ENCODE results near the gene SYT13.

- TF ChIP-seq POLR2A (IDR thresholded peaks at IDR 0.05; ENCODE audit: low read depth, low read length) (no peak), POLR2AphosphoS5 (IDR thresholded peaks at IDR 0.05; ENCODE audit: low read depth, low read length) (no peak), POU2F2 (IDR thresholded peaks at IDR 0.05; ENCODE audit: low read depth, low read length) (no peak), TAF1 (IDR thresholded peaks at IDR 0.05; ENCODE audit: low read depth, low read length) (no peak), SPI1 (IDR thresholded peaks at IDR 0.05; ENCODE audit: low read depth, low read length) (no peak)
Observed at GRCh38 chr11:45316258-45316657, 30.1 kb upstream of the SYT13 start.

Measured in GM12891 (cell line).